Stimulated activated CD8-positive, alpha-beta memory T cell treated with anti-CD3 and anti-CD28 coated beads, Interleukin-4, amount 100 ng/mL, for 48 hours (primary cell): Measurements from ENCODE around the gene REXO4.
A peak's percentile ranks its signal among the peaks of the same experiment; 100 is the strongest.
"Not testable (repeated sequence)": the region's sequence is repeated elsewhere in the genome, so short reads cannot be mapped to it uniquely, and the experiment has no call there.

Experiments used
- DNase-seq: peaks from one replicate; pipeline ENCODE4 v3.0.0-alpha.2; 2020

REXO4 gene

GRCh38 chr9:133384736-133385321, 33.0 kb downstream of the REXO4 start:
- DNase-seq = no peak

GRCh38 chr9:133383438-133383837, 34.4 kb downstream of the REXO4 start:
- DNase-seq = no peak

- no peak for DNase-seq
Observed at GRCh38 chr9:133382507-133383141, 35.2 kb downstream of the REXO4 start.

GRCh38 chr9:133380734-133381133, 37.1 kb downstream of the REXO4 start:
- no peak for DNase-seq

- DNase-seq = no peak
Observed at GRCh38 chr9:133379153-133380086, 38.4 kb downstream of the REXO4 start.

GRCh38 chr9:133378408-133378962, 39.3 kb downstream of the REXO4 start:
- DNase-seq = no peak

- no peak for DNase-seq
Observed at GRCh38 chr9:133377721-133378216, 40.0 kb downstream of the REXO4 start.

- DNase-seq = not testable (repeated sequence)
Observed at GRCh38 chr9:133377280-133377679, 40.5 kb downstream of the REXO4 start.

- peak; percentile 98 for DNase-seq
Observed at GRCh38 chr9:133375724-133376654, 41.8 kb downstream of the REXO4 start, which contains the start of the genes STKLD1 and SURF4. Gene STKLD1, plus strand, starts transcription at chr9:133376366. Its CDS starts 108 bp downstream, at chr9:133376474. Gene SURF4, minus strand, starts transcription at chr9:133376060. Its CDS starts 91 bp downstream, at chr9:133375969.

- DNase-seq = peak; percentile 51
Observed at GRCh38 chr9:133375116-133375723, 42.6 kb downstream of the REXO4 start.

GRCh38 chr9:133374612-133375115, 43.1 kb downstream of the REXO4 start:
- DNase-seq = no peak

- peak; percentile 42 for DNase-seq
Observed at GRCh38 chr9:133372144-133372543, 45.7 kb downstream of the REXO4 start.

GRCh38 chr9:133371261-133371711, 46.5 kb downstream of the REXO4 start:
- peak; percentile 84 for DNase-seq

GRCh38 chr9:133370685-133371084, 47.1 kb downstream of the REXO4 start:
- DNase-seq = peak; percentile 65

- DNase-seq = peak; percentile 56
Observed at GRCh38 chr9:133369933-133370332, 47.9 kb downstream of the REXO4 start.

GRCh38 chr9:133369422-133369821, 48.4 kb downstream of the REXO4 start:
- DNase-seq = no peak

- no peak for DNase-seq
Observed at GRCh38 chr9:133368249-133368881, 49.4 kb downstream of the REXO4 start.

- no peak for DNase-seq
Observed at GRCh38 chr9:133367778-133368177, 50.0 kb downstream of the REXO4 start.

- no peak for DNase-seq
Observed at GRCh38 chr9:133367221-133367620, 50.6 kb downstream of the REXO4 start.

- no peak for DNase-seq
Observed at GRCh38 chr9:133366435-133366834, 51.4 kb downstream of the REXO4 start.
